IPS DF 19.7 (cell line): ENCODE measurements around the gene FAT2.

Source experiments
- DNase-seq: peaks from one replicate; pipeline ENCODE4 v3.0.0-alpha.2; 2013; ENCODE audit warnings: low read depth, low spot score

Gene FAT2

GRCh38 chr5:151591144-151591819, at the start of gene FAT2:
TSS of gene FAT2 (minus strand) at chr5:151591331. CDS start at chr5:151568931, 22,400 bp downstream.
- no peak for DNase-seq

DNA sequence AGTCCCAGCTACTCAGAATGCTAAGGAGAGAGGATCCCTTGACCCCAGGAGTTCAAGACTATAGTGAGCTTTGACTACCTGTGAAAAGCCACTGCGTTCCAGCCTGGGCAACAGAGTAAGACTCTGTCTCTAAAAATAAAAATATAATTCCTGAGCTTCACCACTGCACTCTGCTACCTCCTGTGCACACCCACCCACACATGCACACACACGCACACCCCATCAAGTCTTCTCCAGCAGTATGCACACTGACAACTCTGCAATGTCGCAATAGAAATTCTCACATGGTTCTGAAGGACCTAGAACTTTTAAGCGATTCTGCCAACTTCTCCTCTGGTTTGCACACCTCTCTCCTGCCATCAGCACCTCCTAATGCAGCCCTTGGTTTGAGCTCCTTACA, 47.5 kb upstream of the FAT2 start:
- DNase-seq, result no peak

DNA sequence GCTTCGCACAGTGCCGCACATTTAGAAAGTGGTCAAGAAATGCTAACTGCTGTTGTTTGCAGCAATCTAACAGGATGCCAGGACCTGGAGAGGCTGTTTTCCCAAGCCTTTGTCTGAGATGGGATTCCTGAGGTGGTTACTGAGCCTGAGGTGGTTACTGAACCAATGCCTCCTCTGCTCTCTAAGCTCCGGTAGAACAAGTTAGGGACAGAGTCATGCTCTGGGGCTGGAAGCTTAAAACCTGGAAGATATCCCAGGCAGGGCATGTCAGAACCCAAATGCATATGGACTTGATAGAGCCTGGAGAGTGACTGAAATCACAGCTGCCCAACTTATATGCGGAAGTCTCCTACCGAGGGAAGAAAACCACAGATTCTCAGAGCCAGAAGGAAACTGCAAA, 46.5 kb upstream of the FAT2 start:
- DNase-seq, result no peak

GRCh38 chr5:151633892-151634291, 42.8 kb upstream of the FAT2 start:
- DNase-seq, result no peak

DNA sequence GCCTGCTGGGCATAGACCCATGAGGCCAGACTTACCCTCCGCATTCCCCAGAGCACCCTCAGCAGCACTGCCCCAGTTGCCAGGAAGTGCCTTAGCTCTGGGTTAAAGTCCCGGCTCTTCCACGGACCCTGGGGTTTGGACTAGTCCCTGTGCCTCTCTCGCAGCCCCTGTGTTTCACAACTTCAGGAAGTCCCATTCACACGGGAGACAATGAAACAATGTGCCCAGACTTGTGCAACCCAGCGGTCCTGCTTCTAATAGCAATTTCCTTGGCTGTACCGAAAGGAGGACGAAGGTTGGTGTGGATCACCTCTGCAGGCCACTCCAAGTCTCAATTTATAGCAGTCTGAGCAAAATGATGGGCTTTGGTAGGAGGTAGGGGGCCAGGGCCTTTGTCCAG, 41.8 kb upstream of the FAT2 start:
- no peak for DNase-seq

- DNase-seq, result no peak
Measured at GRCh38 chr5:151632524-151632923, 41.4 kb upstream of the FAT2 start.

DNA sequence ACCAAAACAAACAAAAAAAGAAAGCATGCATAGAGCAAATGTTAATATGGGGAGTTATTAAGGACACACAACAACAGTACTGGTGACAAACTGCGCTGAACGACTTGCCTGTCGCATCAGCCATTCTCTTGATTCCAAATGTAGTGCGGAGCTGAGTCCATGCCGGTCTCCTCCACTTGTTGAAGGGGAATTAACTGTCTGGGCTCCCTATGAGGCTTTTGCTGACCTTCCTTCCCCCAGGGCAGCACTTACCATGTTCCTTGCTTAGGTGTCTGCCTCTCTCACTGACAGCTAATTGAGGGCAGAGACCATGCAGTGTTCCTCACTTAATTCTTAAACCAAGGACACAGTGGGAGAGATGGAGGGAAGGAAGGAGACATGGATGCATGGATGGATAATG, 40.8 kb upstream of the FAT2 start:
- DNase-seq, result no peak

DNA sequence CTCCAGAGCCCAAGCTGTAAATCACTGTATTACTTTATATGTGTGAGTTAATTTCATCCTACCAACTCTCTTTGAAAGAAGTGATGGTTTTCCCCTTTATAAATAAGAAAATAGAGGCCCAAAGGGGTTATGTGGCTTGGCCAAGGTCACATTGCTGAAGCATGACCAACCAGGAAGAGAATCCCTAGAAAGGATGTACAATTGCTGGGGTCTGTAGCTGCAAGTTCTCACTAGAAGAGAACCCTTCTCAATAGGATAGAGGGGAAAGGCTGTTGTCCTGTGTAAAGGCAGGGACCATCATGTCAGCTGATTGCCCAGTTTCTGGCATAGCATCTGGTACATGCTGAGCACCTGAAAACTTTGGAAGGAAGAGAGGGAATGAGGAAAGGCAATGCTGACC, 39.0 kb upstream of the FAT2 start:
- DNase-seq, result no peak

- DNase-seq, result no peak
Measured at GRCh38 chr5:151628112-151628823, 37.1 kb upstream of the FAT2 start.

DNA sequence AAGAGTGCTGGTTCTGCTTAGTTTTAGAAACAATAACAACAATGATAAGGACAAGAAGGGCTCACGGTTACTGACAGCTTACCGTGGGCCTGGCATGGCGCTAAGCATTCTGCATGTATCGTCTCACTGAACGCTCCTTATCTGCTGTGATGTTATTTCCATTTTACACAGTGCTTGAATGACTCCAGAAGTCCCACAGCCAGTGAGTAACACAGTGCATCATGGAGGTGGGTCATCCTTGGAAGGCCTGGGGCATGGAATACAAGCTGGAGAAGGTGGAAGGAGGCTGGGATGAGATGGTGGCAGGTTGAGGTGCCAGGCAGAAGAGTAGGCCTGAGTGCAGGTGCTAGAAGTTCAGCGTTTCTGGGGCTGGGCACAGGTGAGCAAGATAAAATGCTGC, 36.5 kb upstream of the FAT2 start:
- DNase-seq, result no peak

GRCh38 chr5:151625285-151625684, 34.2 kb upstream of the FAT2 start:
- DNase-seq, result no peak

GRCh38 chr5:151624476-151624875, 33.3 kb upstream of the FAT2 start:
- DNase-seq, result no peak

- DNase-seq, result no peak
Measured at GRCh38 chr5:151622367-151623088, 31.4 kb upstream of the FAT2 start.

DNA sequence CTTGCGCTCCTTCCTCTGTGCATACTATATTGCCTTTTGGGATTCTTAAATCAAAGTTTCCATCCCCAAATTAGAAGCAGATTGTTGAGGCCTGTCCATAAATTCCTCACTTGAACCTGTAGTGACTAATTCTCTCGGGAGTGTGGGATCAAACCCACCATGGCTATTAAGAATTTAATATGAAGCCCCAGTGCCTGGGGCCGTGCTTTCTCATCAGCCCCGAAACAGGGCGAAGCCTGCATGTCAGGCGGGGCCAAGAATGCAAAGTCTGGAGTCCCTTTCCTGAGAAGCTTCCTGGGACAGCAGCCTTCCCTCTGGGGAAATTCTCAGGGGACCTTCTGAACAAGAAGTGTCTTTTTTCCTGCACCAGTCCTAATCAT, 29.3 kb upstream of the FAT2 start:
- DNase-seq, result no peak

GRCh38 chr5:151619812-151620460, 28.8 kb upstream of the FAT2 start:
- peak; percentile 71 for DNase-seq

- no peak for DNase-seq
Measured at GRCh38 chr5:151618907-151619306, 27.8 kb upstream of the FAT2 start.

DNA sequence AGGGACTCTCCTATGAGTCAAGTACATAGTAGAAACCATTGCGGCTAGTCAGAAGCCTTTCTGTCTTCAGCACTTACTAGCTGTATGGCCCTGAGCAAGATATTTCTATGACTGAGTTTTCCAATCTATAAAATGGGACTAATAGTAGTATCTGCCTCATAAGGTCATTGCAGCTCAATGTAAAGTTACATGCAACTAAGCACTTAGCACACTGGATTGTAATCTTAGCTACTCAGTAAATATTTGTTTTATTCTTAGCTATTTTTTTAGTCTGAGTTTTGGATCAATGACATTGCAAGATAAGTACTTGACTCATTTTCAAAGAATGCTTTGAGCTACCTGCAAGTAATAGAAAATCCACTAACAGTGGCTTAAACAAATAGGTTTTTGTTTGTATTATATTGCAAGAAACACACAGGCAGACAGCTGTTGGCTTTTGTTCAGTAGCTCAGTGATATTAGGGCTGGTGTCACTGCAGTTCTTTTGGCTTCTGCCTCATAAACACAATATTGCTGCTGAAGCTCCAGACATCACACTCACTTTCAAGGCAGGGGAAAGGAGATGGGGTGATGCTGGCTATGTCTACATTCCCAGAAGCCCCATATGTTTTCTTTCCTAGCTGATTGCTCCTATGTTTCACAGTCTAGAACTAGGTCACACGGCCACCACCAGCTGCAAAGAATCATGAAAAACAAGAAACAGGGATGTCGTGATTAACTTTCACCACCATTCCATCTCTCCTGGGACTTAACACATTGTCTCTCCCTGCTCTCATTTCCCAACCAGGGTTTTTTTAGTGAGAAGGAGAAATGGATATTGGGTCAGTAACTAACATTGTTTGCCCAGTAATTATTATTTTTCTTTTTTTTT, 26.9 kb upstream of the FAT2 start:
- DNase-seq, result no peak

GRCh38 chr5:151617383-151617840, 26.3 kb upstream of the FAT2 start:
- no peak for DNase-seq

DNA sequence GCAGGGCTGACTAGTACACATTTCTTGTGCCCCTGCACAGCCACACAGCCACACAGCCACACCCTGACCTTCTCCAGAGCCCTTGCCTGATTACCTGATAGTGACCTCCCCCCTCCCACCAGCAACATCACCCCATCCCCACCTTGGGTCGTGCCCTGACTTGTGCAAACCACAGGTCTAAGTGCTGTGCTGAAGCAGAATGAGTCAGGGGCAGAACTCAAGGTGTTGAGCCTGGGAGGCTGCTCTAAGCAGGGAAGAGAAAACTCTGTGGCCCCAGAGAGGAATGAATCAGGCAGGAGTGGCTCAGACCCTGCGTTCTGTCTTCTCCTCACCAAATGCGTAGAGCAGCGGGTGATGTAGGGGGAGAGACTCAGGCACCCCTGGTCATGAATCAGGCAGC, 24.3 kb upstream of the FAT2 start:
- DNase-seq, result no peak

DNA sequence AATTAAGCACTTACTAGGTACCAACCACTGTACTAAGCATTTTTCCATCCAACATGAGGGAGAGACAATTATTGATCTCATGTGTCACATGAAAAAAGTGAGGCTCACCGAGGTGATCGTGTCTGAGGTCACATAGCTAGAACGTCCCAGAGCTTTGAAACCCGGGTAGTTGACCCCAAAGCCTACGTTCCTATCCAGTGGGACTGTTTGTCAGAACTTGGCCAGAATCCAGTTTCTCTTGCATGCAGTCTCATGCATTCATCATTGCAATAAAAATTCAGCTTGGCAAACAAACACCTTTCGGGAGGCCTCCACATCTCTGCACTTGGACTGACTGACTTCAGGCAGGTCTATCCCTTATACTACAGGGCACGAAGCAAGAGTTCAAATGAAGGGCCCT, 23.4 kb upstream of the FAT2 start:
- DNase-seq, result no peak

DNA sequence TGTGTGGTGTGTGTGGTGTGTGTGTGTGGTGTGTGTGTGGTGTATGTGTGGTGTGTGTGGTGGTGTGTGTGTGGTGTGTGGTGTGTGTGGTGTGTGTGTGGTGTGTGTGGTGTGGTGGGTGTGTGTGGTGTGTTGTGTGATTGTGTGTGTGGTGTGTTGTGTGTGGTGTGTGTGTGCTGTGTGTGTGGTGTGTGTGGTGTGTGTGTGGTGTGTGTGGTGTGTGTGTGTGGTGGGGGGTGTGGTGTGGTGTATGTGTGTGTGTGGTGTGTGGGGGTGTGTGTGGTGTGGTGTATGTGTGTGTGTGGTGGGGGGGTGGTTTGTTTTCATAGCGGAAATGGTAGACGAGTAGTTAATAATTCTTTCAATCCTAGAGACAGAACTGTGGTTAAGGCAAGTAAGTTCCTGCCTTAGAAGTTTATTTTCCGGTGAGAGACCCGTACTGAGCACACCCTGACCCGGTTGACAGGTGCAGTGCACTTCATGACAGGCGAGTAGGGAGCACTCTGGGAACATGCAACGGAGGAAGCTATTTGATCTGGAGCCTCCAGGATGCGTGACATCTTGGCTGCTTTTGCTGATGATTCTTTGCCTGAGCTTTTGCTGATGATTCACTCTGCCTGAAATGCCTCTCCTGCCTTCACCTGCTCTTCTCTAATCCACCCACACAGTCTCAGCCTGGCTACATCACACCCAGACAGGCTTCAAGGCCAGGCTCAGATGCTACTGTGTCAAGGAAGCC, 21.7 kb upstream of the FAT2 start:
- no peak for DNase-seq
